Measurements from ENCODE around the gene TUBB1.
A peak's percentile ranks its signal among the peaks of the same experiment; 100 is the strongest.
"Not testable (repeated sequence)": the region's sequence is repeated elsewhere in the genome, so short reads cannot be mapped to it uniquely, and the experiment has no call there.

TUBB1 gene

DNA sequence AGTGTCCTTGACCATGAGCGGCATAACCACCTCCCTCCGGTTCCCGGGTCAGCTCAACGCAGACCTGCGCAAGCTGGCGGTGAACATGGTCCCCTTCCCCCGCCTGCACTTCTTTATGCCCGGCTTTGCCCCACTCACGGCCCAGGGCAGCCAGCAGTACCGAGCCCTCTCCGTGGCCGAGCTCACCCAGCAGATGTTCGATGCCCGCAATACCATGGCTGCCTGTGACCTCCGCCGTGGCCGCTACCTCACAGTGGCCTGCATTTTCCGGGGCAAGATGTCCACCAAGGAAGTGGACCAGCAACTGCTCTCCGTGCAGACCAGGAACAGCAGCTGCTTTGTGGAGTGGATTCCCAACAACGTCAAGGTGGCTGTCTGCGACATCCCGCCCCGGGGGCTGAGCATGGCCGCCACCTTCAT, 4.9 kb downstream of the TUBB1 start:
- no peak for FAIRE-seq

DNA sequence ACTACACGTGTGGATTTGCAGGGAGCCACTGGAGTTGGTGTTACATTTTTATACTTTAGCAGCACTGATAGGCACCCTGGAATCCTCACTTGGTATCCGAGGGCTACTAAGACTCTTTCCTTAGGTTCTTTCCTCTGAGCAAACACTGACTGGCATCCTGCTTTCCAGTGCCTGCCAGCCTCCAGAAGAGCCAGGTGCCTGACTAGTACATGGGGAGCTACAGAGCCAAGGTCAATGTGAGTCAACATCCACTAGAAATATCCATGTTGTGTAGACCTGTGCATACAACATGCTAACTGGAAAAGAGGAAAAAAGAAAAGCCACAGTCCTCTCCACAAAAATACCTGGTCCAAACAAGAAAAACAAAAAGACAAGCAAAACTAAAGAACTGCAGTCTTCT, 5.9 kb downstream of the TUBB1 start:
- FAIRE-seq: no peak

DNA sequence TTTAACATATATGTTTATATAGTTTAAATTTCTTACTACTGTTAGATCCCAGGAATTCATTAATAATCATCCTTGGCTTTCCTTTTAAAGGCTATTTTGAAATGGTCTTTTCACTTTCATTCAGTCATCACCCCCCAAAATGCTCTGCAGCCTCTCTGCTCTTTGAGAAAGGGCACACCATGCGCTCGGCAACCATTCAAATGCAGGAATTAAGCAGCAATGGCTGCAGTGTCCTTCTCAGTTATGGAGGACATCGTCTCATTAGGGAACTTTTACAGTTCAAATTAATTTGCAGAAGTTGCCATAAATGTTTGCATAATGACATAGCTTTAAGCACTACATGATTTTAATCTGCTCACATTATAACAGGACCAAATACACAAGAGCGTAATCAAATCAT, 6.3 kb downstream of the TUBB1 start:
- FAIRE-seq: no peak

DNA sequence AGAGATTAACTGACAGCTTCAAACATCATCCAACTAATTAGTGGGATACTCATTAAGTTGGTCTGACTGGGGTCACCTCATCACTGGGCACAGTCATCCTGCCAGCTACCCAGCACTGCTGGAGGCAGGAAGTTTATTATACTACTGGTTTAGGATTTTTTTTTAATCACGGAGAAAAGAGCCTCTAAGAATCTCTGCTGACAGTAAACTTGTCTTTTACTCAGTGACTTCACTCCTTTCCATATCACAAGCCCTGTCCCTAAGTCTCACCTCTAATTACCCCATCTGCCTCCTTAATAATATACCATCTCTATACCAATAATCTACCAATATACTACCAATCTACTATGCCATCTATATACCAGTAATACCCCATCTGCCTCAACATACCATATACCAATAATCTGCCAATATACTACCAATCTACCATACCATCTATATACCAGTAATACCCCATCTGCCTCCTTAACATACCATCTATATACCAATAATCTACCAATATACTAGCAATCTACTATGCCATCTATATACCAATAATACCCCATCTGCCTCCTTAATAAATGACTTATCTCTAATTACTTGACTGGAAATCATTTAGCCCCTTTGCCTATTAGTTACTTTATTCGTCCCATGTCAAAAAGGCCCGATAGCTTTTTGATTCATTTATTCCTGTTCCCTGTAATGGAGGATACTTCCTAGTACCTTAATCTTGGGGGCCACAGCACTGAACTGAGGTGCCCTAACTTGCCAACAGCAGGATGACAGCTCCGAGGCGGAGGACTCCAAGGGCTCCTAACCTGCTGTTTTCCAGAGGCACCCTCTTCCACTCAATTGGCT, 7.9 kb downstream of the TUBB1 start:
- FAIRE-seq: no peak

DNA sequence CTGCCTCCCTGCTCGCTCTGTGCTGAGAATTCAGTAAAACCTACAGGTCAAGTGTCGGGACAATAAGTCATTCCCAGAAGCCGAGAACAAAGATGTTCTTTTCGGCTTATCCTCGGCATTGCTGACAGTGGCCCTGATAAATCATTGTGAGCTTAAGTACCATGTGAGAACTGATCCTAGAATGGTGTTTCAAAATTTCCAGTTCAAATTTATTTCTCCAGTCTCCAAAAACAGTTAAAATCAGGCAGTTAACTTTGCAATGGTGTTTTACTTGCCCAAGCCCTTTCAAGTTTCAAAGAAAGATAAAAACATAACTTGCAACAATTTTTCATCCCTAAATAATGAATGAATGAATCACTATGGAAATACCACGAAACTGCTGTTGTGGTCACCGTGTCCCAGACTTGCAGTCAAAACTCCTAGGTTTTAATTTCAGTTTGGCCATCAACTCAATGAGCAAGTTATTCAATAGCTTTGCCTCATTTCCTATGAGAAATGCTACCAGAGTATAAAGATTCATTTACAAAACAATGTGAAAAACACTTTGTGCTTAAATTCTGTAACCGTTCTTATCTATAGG, 8.6 kb downstream of the TUBB1 start:
- no peak for FAIRE-seq

DNA sequence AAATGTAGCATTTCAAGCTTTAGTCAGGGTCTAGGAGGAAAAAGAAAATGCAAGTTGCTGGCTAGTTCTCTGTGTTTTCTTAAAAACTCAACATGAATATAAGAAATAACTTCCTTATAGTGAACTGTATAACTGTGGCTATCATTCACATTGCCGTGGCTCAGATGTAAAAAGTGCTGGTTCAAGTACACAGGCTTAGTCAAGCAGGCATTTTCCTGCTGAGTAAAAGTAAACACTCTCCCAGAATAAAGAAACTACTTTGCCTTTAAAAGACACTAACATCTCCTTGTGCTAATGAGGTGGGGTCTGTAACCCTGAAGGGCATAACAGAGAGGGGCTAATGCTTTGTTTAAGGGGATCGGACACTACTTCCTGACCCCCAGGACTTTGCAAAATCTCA, 9.6 kb downstream of the TUBB1 start:
- no peak for FAIRE-seq

DNA sequence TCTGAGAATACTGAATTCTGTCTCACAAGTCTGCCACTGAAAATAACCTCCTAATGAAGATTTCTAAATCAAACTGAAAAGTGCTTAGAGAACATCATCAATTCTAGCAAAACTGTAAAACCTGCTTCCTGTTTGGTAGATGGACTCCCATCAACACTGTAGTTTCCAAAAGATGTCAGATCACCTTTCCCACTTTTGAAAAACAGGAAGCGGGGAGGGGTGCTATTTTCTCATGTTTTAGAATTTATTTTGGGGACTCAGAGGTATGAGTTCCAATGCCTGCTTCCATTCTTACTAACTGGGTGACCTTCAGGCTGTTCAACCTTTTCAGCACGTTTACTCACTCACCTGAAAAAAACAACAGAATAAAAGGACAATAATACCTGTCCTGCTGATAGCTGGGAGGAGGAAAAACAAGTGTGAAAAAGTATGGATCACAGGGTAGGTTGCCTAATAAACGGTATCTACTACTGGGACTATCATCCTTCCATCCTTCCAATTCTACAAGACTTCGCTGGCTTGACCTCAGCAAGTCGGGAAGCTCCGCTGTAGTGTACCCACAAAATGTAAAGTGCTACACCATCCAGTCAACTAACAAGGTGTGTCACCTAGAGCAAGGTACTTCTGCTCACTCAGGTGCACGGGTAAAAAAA, 11.8 kb downstream of the TUBB1 start:
- no peak for FAIRE-seq

DNA sequence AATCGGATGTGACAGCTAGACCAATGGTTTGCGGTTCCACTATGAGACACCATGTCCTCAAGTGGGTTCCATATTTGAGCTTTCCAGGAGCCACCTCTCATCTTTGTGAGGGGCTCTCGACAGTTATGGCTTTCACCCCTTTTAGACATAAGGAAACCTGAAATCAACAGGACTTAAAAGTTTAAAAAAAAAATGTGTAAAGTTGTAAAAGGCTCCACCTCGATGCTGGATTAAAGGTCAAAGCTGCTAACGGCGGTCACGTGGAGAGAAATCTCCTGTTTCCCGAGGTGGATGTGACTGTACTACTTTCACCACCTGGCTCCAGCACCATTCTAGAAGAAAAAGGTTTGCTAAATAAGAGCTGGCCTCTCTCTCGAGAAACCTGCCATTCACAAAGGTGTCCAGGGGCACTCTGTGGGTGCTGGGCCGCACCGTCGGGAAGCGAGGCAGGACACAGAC, 12.4 kb downstream of the TUBB1 start:
- no peak for FAIRE-seq

DNA sequence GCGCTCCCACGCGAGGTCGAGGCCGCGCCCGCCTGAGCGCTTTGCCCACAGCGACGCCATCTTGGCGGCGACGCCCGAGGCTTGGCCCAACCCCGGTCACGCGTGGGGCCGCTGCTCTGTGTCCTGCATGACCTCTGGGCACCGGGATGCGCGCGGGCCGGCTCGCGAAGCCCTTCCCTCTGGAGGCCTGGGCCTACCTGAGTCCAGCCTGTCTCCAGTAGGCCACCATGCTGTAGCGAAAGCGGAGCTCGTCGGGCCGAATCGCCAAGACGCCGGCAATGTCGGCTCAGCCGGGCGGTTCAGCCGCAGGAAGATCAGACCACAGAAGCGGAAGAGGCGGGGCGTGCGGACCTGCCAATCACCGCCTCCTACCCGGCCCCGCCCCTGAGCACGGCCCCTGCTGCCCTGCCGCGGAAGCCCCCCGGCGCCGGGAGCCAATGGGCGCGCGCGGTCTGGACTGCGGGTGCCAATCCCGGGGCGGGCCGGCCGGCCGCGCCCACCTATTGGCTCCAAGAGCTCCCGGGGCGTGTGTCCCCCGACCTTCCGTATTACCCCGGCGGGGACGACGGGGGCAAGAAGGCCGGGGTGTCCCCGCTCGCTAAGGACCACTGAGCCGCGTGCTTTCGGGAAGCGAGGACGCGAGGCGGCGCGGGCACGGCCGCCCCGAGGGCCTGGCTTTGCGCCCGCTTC, 12.9 kb downstream of the TUBB1 start, which contains the start of gene ATP5F1E:
TSS of gene ATP5F1E (minus strand) at position 313 of the 690 bp plus-strand sequence. CDS start at position 229, 84 bp downstream.
- no peak for FAIRE-seq

DNA sequence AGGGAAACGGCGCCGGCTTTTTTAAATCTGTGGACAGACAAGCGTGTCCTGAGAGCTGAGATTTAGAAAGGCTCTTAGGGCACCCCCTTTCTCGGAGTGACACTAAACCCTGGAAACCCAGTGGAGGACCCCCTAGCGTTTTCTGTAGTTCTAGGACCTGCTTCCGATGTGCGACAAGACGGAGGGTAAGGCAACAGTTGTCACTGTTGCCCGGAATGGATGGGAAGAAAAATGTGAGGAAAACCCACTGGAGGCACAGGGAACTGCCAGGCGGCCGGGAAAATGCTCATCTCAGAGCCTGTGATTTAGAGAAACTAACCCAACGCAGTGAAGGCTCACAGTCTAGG, 13.5 kb downstream of the TUBB1 start:
- FAIRE-seq: no peak

DNA sequence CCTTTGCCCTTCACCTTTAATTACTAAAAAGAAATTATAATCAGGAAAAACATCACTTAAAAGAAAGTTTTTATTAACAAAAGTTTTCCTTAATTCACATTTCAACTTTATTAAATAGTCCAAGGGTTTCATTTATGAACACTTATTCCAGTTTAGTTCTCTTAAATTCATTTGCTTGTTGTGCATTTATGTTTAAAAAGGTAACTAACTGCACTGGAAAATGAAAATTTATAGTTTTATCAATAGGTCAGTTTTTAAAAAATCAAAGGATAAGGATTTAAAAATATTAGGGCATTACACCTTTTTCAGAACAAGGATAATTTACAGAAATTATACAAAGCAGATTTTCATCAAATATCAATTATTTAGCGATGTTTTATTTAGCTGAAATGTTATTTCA, 13.9 kb downstream of the TUBB1 start:
- FAIRE-seq: no peak

DNA sequence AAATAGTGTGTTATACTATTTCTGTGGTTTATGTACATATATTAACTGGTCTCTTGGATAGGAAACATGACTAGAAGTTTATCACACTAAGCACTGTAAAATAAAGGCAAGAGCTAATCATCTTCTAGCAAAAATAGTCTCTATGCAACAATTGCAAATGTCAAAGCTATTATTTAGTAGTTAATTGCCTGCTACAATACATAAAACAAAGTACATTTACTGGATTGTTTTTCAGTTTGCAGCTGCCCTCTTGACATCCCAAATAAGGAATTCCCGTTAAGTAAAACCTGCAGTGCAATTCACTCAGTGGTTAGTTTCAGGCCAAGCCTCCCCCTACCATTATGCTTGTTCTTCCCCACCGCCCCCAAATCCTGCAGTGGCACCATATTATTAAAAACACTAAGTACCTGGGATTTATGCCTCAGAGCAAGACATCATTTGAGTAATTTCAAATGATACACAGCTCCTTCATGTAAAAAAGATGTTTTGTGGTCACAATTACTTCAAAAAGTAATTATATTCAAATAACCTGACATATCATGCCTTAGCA, 14.5 kb downstream of the TUBB1 start:
- peak; percentile 81 for FAIRE-seq

DNA sequence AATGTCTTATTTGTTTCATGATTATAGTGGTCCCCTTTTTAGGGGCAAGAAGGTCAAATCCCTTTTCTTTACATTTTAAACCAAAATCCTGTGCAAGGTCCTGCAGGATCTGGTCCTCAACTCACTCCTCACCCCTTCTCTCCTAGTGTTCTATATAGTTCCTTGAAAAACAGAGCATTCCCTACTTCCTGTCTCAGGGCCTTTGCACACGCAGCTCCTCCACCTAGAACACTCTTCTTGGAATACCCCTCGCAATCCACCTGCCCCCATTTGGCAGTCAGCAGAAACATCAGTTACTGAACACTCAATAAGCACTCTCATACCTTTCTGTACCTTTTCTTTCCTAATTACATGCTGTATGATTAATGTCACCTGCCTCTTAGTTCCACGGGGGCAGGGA, 16.2 kb downstream of the TUBB1 start:
- no peak for FAIRE-seq

DNA sequence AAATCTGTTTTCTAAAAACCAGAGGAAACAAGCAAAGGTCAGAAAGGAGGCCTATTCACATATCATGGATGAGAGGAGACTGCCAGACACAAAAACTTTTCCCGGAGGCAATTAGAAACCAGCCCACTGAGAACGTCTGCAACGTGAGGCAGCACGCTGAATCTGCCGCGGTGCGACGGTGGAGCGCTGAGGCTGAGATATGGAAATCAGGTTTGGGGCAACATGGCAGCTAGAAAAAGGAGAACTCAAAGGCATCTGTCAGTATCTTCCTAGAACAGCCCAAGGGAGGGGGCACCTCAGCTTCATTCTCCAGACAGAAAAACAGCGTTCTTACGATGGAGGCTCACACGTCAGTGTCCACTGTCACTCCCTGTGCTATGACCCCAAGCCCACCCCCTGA, 18.2 kb downstream of the TUBB1 start:
- no peak for FAIRE-seq

DNA sequence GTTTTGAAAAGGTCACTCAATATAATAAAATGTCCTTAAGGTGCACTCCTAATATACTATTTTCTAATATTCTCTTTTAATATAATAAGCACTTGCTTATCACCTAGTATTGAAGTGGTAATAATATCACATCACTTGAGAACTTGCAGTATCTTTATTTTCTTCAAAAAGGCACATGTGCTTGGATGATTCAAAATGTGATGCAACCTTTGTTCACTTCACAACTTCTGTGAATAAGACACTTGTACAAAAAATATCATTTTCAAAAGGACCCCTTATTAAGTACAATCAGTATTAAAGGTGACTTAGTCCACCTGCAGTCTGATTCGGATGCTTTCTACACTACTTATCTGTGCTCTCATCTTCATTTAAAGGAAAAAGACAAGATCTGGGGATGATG, 20.0 kb downstream of the TUBB1 start:
- no peak for FAIRE-seq

DNA sequence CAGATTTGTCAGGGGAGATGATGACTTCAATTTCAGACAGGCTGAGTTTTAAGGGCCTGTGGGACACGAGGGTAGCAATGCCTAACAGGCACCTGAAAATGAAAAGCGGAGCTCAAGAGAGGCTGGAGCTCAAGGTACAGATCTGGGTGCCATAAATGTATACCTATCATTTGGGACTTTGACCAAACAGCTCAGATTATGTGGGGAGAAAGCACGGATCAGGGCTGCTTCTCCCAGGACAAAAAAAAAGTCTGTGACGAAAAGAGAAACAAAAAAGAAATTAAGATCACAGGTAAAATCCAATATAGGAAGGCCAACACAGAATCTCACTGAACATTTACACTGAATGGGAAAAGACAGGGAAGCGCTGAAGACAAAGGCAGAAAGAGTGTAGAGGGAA, 21.4 kb downstream of the TUBB1 start:
- FAIRE-seq: no peak

DNA sequence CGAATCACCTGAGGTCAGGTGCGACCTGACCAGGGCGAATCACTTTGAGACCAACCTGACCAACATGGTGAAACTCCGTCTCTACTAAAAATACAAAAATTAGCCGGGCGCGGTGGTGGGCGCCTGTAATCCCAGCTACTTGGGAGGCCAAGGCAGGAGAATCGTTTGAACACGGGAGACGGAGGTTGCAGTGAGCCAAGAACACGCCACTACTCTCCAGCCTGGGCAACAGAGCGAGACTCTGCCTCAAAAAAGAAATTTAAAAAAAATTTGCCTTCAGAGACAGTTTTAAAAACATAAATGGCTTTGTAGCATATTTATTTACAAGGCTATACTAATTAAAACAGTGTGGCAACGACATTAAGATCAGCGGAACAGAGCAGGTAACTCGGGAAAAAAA, 22.3 kb downstream of the TUBB1 start:
- not testable (repeated sequence) for FAIRE-seq

DNA sequence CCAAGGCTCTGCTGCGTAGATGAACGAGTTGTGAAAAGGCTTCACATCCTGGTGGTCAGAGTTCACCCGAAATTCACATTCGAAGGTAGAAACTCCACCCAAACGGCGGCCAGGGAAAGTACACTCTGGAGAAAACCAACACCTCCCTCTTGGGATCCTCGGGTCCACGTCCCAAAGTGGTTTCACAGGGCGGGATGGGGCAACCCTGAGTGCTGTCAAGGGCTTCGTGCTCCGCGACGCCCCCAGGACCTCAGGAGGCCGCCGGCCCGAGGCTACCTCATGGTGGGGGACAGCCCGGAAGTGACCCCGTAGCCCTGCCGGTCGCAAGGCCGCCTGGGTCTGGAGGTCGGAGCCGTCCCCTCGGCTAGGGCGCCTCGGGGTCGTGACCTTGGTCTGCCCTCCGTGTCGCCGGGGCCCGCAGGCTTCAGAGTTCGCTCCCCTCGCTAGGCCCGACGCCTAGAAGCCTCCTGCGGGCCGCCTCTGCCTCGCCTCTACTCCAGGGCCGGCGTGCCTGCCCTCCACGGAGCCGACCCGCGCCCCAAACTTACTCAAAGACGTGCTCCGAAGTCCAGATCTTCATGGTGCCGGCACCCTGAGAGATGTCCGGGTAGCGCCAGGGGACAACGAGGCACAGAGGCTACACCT, 23.0 kb downstream of the TUBB1 start, which contains the start of gene PRELID3B:
TSS of gene PRELID3B (minus strand) at position 636 of the 645 bp plus-strand sequence. CDS start at position 580, 56 bp downstream.
- FAIRE-seq: no peak

DNA sequence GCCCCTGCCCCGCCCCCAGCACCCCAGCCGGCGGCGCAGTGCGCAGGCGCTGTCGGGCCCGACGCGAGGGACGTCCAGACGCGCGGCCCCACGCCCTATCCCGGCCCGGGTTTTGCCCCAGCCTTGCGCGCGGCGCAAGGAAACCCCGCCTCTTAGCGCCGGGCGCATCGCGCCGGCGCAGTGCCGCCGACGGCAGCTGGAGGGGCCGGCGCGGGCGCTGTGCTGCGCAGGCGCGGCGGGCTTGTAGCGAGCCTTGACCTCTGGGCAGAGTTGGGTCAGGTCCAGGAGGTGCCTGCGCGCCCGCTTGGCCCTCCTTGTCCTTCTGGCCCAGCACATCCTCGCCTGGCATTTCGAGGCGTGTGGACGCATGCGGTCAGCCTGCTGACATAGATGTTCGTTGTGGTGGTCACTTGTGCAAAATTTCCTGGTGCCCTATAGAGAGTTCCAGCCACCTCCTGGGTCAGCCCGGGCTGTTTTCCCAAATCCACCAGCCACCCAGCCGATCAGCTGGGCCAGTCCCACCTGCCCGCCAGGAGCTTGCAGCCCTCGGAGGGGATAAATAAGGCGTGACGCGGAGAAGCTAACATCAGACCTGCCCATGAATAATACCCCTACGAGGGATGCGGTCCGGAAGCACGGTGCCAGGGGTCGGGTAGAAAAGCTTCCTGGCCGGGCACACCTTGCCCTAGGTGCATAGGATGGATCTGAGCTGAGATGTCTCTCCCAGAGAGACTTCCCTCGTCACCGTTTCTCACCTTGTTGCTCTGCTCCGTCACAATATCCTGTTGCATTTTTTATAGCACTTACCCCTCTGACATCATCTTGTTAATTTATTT, 23.8 kb downstream of the TUBB1 start:
- no peak for FAIRE-seq

DNA sequence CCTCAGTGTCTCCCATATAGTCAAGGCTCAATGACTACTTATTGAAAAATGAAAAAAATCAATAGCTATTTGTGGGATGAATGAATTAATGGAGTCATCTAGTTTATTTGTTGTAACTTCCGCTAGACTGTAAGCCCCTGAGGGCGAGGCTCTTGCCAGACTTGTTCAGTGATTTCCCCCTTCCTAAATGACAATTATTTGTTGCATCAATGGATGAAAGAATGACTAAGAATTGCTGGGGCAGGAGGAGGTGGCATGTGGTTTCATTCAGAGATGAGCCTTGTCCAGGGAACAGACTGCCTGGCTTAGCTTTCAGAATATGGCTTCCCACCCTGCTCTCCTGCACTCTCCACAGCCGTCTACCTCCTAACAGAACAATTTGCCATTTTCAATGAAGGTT, 24.5 kb downstream of the TUBB1 start:
- no peak for FAIRE-seq

DNA sequence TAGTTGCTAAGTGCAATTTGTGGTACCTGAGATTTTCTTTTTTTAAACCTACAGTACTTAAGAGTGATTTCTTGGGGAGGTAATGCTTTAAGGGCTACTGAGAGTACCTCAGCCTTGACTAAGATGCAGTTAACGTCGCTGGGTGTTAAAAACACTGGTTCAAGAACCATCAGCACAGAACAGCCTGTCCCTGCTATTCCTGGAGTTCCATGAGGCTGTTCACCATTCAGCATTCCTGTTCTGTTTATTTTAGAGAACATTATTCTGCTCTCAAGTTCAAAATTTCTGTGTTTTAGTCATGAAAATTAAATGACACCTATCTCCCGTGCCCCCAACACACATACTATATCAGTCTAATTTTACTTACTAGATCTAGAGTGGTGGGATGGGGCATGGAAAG, 25.1 kb downstream of the TUBB1 start:
- no peak for FAIRE-seq

DNA sequence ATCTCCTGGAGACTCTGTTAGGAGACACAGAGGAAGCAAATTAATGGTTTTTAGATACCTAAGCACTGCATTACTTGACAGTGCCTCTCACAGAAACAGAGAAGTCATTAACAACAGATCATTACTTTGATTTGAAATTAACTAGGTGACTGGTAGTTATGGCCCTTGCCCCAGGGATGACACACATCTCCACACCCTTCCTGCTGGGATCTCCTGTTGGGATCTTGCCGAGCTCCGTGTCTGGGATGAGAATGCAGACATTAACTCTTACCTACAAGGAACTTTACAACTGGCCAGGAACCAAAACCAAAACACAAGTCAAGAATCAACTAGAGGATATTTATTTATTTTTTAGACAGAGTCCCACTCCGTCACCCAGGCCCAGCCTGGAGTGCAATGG, 25.6 kb downstream of the TUBB1 start:
- no peak for FAIRE-seq

Measured in TTC549 (cell line).